ENCODE data around the gene SYNC. TPM values are rescaled to one million over a fixed set of nuclear protein-coding genes. Genes with fewer than 3 reads are reported as not detected.

The SYNC gene
- total and polyA plus RNA-seq, 9 of the 15 experiments (the other 6 are each of a cell fraction or from before 2014, with no cell fraction given), result 0.49 to 1.1 (median 0.87) TPM

DNA sequence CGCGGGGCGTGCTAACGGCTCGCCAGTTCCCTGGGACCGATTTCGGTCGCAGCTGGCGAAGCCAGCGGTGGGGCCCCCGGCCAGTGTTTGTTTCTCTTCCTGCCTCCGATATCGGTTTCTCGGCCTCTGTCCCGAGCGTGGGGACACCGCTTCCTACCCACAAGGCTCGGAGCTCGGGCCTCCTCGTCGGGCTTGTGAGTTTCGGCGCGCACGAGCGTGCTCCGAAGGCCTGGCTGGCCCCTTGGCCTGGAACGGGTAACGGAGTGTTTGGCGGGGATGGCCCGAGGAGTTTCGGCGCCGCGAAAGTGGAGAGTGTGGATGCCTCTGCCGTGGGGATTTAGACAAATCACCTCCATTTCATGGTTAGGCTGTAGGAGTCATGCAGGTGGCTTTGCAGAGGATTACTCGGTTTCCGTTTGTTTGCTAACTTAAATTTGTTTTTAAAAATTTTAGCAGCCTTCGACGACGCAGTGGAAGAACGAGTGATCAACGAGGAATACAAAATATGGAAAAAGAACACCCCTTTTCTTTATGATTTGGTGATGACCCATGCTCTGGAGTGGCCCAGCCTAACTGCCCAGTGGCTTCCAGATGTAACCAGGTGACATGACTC lies 51.0 kb downstream of the SYNC start (continued):
- no peak for TF ChIP-seq ZNF3 (CRISPR knock-in tag; IDR thresholded peaks at IDR 0.05)
- TF ChIP-seq, protein P1, sequence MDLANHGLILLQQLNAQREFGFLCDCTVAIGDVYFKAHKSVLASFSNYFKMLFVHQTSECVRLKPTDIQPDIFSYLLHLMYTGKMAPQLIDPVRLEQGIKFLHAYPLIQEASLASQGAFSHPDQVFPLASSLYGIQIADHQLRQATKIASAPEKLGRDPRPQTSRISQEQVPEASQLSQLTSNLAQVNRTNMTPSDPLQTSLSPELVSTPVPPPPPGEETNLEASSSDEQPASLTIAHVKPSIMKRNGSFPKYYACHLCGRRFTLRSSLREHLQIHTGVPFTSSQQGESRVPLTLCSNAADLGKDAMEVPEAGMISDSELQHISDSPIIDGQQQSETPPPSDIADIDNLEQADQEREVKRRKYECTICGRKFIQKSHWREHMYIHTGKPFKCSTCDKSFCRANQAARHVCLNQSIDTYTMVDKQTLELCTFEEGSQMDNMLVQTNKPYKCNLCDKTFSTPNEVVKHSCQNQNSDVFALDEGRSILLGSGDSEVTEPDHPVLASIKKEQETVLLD (IDR thresholded peaks at IDR 0.05), result no peak
- TF ChIP-seq, protein P2, sequence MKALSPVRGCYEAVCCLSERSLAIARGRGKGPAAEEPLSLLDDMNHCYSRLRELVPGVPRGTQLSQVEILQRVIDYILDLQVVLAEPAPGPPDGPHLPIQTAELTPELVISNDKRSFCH (CRISPR knock-in tag; IDR thresholded peaks at IDR 0.05), result no peak
- TF ChIP-seq, protein P2 (tag; IDR thresholded peaks at IDR 0.05), result no peak
- no peak for TF ChIP-seq POLR2B (IDR thresholded peaks at IDR 0.05; ENCODE audit: low read depth, partially characterized antibody)
- 0 out of 2 replicates have a peak, but pooled peaks have one; percentile 76 for TF ChIP-seq ZNF76 (CRISPR knock-in tag; IDR thresholded peaks at IDR 0.05; ENCODE audit: borderline replicate concordance)
- TF ChIP-seq MTF1 (CRISPR knock-in tag; IDR thresholded peaks at IDR 0.05; ENCODE audit: borderline replicate concordance), result 0 out of 2 replicates have a peak, but pooled peaks have one; percentile 43
- no peak for TF ChIP-seq GATAD2B (IDR thresholded peaks at IDR 0.05; ENCODE audit: borderline replicate concordance)
- TF ChIP-seq ELF4 (CRISPR knock-in tag; IDR thresholded peaks at IDR 0.05), result no peak
- TF ChIP-seq, protein P3, sequence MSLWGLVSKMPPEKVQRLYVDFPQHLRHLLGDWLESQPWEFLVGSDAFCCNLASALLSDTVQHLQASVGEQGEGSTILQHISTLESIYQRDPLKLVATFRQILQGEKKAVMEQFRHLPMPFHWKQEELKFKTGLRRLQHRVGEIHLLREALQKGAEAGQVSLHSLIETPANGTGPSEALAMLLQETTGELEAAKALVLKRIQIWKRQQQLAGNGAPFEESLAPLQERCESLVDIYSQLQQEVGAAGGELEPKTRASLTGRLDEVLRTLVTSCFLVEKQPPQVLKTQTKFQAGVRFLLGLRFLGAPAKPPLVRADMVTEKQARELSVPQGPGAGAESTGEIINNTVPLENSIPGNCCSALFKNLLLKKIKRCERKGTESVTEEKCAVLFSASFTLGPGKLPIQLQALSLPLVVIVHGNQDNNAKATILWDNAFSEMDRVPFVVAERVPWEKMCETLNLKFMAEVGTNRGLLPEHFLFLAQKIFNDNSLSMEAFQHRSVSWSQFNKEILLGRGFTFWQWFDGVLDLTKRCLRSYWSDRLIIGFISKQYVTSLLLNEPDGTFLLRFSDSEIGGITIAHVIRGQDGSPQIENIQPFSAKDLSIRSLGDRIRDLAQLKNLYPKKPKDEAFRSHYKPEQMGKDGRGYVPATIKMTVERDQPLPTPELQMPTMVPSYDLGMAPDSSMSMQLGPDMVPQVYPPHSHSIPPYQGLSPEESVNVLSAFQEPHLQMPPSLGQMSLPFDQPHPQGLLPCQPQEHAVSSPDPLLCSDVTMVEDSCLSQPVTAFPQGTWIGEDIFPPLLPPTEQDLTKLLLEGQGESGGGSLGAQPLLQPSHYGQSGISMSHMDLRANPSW (CRISPR knock-in tag; IDR thresholded peaks at IDR 0.05), result no peak
- TF ChIP-seq GABPB2 (CRISPR knock-in tag; conservative IDR thresholded peaks at IDR 0.05), result no peak
- TF ChIP-seq, protein P4, sequence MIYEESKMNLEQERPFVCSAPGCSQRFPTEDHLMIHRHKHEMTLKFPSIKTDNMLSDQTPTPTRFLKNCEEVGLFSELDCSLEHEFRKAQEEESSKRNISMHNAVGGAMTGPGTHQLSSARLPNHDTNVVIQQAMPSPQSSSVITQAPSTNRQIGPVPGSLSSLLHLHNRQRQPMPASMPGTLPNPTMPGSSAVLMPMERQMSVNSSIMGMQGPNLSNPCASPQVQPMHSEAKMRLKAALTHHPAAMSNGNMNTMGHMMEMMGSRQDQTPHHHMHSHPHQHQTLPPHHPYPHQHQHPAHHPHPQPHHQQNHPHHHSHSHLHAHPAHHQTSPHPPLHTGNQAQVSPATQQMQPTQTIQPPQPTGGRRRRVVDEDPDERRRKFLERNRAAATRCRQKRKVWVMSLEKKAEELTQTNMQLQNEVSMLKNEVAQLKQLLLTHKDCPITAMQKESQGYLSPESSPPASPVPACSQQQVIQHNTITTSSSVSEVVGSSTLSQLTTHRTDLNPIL (CRISPR knock-in tag; IDR thresholded peaks at IDR 0.05), result no peak
- no peak for TF ChIP-seq EP400 (IDR thresholded peaks at IDR 0.05)
- TF ChIP-seq, protein P5, sequence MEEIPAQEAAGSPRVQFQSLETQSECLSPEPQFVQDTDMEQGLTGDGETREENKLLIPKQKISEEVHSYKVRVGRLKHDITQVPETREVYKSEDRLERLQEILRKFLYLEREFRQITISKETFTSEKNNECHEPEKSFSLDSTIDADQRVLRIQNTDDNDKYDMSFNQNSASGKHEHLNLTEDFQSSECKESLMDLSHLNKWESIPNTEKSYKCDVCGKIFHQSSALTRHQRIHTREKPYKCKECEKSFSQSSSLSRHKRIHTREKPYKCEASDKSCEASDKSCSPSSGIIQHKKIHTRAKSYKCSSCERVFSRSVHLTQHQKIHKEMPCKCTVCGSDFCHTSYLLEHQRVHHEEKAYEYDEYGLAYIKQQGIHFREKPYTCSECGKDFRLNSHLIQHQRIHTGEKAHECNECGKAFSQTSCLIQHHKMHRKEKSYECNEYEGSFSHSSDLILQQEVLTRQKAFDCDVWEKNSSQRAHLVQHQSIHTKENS (CRISPR knock-in tag; IDR thresholded peaks at IDR 0.05), result no peak
- TF ChIP-seq RBM15 (IDR thresholded peaks at IDR 0.05; ENCODE audit: insufficient read depth, low read length), result no peak

Measured in K562 (cell line).